ENCODE data around the gene CSHL1.
"Not testable (repeated sequence)": the region's sequence is repeated elsewhere in the genome, so short reads cannot be mapped to it uniquely, and the experiment has no call there.

The CSHL1 gene

DNA sequence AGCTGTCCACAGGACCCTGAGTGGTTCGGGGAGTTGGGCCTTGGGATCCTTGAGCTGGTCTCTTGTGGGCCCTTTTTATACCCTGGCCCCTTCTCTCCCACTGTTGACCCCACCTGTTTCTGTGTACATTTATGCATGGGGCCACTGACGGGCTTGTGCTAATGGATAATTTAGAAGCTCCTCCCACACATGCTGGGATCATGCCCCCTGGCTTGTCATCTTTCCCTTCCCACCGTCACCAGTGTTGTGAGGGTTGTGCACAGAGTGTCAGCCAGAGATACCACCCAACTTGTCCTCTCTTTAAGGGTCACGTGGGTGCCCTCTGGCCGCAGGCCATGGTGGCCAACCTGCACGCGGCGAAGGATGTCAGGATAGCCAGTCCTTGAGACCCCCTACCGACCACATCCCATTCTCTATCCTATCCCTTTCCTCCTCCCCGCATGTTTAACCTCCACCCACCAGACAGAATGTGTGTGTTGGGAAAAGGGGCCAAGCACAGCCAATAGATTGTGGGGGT lies 7.8 kb upstream of the CSHL1 start, which contains the start of gene GH1:
TSS of gene GH1 (minus strand) at position 51 of the 517 bp plus-strand sequence. CDS start 63 bp downstream, outside the sequence.
- not testable (repeated sequence) for DNase-seq (ENCODE audit: low spot score)

DNA sequence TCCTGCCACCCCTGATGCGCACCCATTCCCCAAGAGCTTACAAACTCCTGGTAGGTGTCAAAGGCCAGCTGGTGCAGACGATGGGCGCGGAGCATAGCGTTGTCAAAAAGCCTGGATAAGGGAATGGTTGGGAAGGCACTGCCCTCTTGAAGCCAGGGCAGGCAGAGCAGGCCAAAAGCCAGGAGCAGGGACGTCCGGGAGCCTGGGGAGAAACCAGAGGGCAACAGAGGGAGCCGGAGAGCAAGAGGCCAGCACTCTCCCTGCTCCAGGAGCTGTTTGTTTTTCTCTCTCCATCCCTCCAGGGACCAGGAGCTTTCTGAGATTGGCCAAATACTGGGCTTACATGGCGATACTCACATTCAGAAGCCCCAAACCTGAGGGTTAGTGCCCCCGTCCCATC lies 7.2 kb upstream of the CSHL1 start:
- DNase-seq (ENCODE audit: low spot score) = no peak

DNA sequence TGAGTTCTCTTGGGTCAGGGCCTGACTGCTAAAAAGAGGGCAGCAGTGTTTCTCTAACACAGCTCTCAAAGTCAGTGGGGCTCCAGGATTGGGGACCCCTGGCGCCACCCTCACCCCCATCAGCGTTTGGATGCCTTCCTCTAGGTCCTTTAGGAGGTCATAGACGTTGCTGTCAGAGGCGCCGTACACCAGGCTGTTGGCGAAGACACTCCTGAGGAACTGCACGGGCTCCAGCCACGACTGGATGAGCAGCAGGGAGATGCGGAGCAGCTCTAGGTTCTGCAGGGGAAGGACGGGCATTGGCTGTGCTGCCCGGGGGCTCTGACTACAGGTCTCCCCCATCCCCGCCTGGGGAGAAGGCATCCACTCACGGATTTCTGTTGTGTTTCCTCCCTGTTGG lies 6.6 kb upstream of the CSHL1 start:
- DNase-seq (ENCODE audit: low spot score) = no peak

DNA sequence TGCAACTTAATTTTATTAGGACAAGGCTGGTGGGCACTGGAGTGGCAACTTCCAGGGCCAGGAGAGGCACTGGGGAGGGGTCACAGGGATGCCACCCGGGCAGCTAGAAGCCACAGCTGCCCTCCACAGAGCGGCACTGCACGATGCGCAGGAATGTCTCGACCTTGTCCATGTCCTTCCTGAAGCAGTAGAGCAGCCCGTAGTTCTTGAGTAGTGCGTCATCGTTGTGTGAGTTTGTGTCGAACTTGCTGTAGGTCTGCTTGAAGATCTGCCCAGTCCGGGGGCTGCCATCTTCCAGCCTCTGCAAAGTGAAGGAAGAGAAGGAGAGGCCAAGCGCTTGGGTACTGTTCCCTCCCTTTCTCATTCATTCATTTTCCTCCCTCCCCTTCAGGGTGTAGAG lies 6.1 kb upstream of the CSHL1 start:
- not testable (repeated sequence) for DNase-seq (ENCODE audit: low spot score)

DNA sequence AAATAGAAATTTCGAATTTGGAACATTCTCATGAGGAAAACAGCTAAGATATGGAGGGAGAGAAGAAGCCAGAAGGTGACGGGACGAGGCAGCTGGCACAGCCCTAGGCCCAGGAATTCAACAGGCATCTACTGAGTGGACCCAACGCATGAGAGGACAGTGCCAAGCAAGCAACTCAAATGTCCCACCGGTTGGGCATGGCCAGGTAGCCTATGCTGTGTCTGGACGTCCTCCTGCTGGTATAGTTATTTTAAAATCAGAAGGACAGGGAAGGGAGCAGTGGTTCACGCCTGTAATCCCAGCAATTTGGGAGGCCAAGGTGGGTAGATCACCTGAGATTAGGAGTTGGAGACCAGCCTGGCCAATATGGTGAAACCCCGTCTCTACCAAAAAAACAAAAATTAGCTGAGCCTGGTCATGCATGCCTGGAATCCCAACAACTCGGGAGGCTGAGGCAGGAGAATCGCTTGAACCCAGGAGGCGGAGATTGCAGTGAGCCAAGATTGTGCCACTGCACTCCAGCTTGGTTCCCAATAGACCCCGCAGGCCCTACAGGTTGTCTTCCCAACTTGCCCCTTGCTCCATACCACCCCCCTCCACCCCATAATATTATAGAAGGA lies 5.6 kb upstream of the CSHL1 start:
- no peak for DNase-seq (ENCODE audit: low spot score)

DNA sequence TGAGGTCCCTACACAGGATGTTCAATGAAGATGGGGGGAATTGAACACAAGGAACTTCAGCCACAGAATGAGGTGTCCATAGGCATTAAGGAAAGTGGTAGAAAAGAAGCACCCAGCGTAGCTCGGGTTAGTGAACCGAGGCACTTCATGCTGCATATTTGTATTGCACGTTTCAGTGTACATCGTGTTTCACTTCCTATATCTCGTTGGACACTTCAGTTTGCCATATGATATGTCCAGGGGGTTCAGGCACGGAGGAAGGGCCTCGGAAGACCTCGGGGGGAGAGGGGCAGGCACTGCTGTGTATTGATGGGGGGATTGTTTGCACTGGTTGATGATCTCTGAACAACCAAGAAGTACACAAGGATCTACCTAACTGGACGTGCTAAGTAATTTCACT lies 4.7 kb upstream of the CSHL1 start:
- not testable (repeated sequence) for DNase-seq (ENCODE audit: low spot score)

DNA sequence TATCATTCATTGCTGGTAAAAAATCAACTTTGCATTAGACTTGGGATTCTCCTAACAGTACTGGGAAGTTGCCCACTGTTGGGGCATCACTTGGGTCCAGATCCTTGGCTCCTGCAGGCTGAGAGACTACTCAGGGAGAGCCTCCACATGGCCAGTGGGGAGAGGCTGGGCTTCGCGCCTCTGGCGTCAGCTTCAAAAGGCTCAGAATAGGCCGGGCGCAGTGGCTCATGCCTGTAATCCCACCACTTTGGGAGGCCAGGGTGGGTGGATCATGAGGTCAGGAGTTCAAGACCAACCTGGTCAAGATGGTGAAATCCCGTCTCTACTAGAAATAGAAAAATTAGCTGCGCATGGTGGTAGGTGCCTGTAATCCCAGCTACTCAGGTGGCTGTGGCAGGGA lies 3.4 kb upstream of the CSHL1 start:
- no peak for DNase-seq (ENCODE audit: low spot score)

DNA sequence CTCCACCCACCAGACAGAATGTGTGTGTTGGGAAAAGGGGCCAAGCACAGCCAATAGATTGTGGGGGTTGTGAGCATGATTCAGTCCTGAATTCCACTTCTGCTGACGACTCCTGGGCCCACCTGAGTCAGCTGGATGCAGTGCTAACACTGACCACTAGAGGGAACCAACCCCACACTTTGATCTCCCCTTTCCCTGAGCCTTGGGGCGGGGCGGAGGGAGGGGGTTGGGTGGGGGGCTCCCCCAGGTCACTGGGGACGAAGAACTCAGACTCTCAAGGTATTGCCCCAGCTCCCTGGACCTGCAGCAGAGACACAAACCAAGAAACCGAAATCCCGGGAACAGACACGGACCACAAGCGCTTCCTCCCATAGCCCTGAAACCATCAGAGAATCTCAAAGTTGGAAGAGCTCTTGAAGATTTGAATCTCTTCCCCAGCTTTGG lies 621 bp upstream of the CSHL1 start:
- peak; percentile 57 for DNase-seq (ENCODE audit: low spot score)

DNA sequence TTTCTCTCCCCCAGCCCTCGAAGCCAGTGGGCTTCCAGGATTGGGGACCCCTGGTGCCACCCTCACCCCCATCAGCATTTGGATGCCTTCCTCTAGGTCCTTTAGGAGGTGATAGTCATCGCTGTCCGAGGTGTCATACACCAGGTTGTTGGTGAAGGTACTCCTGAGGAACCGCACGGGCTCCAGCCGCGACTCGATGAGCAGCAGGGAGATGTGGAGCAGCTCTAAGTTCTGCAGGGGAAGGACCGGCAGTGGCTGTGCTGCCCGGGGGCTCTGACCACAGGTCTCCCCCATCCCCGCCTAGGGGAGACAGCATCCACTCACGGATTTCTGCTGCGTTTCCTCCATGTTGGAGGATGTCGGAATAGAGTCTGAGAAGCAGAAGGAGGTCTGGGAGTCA lies 962 bp downstream of the CSHL1 start:
- DNase-seq (ENCODE audit: low spot score) = no peak

DNA sequence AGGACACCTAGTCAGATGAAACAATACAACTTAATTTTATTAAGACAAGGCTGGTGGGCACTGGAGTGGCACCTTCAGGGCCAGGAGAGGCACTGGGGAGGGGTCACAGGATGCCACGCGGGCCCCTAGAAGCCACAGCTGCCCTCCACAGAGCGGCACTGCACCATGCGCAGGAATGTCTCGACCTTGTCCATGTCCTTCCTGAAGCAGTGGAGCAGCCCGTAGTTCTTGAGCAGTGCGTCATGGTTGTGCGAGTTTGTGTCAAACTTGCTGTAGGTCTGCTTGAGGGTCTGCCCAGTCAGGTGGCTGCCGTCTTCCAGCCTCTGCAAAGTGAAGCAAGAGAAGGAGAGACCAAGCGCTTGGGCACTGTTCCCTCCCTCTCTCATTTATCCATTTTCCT lies 1.5 kb downstream of the CSHL1 start:
- DNase-seq (ENCODE audit: low spot score) = not testable (repeated sequence)

DNA sequence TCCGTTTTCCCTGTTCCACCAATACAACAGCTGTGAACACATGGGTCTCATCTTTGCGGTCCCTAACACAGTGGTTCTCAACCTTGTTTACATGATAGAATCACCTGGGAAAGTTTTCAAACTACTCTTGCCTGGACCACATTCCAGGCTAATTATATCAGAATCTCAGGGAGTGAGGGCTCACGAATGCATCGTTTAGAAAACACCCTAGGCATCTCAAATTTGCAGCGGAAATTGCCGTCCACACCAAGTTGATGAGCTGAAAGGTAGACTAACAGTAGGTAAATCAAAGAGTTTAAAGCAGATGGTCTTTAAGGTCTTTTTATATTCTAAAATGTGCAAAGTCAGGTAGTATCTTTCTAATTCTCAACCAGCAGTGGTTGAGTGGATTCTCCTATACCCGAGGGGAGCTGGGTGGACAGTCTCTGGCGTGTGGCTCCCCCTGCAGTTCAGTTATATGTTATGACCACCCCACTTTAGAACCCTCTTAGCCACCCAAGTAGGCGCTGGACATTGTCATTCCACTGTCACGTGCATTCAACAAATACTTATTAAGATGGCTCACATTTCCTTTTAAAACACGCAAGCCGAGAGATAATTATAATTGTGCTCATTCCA lies 3.8 kb downstream of the CSHL1 start:
- not testable (repeated sequence) for DNase-seq (ENCODE audit: low spot score)

DNA sequence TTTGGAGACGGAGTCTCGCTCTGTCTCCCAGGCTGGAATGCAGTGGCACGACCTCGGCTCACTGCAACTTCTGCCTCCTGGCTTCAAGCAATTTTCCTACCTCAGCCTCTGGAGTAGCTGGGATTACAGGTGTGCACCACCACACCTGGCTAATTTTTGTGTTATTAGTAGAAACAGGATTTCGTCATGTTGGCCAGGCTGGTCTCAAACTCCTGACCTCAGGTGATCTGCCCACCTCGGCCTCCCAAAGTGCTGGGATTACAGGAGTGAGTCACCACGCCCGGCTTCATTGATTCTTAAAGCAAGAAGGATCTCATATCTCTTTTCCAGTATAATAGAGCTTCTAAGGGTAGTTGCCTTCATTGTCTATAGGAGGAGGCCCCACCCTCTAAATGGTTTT lies 6.3 kb downstream of the CSHL1 start:
- DNase-seq (ENCODE audit: low spot score) = not testable (repeated sequence)

DNA sequence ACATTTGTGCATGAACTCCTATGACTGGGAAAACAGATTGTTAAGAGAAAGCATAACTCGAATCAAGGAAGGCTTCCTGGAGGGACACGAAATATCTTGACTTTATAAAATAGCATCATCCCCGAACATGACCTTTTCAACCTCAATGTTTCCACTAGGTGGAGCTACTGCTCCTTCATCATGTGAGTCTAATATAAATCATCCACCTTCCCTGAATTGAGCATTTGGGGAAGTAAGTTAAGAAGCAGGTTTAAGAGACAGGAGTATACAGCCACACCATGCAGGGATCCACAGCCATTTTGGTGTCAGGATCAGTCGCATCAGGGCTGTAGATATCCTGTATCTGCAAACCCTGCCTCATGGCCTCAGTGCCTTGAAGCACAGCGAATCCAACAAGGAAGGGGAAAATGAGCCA lies 7.3 kb downstream of the CSHL1 start:
- DNase-seq (ENCODE audit: low spot score) = not testable (repeated sequence)

DNA sequence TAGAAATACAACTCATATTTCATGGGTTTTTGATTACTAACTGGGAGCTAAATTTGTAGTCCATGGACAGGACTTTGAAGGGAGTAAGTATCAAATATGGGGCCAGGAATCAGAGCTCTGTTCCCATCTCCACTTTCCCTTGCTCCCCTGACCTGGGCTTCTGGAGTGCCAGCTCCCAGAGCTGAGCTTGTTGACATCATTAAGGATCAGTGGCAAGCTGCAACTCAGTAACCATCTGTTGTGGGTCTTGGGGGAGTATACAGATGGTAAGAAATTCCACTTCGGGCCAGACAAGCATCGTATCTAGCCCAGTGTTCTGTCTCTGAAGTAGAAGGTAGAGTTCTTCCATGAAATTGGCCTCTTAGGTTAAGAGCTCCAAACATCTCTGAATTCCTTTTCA lies 9.1 kb downstream of the CSHL1 start:
- DNase-seq (ENCODE audit: low spot score) = not testable (repeated sequence)

DNA sequence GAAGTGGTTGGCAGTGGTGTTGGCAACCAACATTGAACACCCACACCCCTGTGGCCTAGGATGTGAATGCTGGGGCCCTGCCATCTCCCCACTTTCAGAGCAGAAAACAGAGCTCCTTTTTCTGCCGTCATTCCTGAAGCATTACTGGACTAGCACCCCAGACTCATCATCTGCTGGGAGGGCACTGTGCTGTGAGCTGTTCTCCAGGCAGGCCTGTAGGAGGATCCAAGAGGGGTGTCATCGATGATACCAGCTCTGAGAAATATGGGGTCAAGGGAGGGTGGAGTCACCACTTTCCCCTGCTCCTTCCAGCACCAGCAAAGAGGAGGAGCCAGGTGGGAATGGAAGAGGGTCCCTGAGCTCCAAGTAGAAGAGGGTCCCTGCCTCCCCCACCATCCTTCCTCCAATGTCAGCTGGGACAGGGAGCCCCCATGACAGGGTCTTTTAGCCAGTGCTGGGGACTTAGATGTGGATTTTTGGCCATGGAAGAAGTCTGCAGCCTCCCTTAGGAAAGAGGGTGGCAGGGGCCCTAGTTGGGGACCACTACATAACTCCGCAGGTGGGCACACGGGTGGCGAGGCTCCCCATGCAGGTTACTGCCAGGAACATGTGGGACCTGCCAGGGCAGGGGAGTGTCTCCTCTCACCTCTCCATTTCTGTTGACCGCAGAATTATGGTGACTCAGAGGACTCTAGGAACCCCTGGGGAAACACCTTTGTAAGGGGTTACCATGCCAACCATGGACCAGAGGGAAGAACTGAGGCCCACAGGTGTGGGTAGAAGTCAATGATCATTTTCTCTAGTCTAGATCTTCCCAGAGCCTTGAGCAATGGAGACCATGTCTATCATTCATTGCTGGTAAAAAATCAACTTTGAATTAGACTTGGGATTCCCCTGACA lies 11.9 kb downstream of the CSHL1 start:
- DNase-seq (ENCODE audit: low spot score) = not testable (repeated sequence)

DNA sequence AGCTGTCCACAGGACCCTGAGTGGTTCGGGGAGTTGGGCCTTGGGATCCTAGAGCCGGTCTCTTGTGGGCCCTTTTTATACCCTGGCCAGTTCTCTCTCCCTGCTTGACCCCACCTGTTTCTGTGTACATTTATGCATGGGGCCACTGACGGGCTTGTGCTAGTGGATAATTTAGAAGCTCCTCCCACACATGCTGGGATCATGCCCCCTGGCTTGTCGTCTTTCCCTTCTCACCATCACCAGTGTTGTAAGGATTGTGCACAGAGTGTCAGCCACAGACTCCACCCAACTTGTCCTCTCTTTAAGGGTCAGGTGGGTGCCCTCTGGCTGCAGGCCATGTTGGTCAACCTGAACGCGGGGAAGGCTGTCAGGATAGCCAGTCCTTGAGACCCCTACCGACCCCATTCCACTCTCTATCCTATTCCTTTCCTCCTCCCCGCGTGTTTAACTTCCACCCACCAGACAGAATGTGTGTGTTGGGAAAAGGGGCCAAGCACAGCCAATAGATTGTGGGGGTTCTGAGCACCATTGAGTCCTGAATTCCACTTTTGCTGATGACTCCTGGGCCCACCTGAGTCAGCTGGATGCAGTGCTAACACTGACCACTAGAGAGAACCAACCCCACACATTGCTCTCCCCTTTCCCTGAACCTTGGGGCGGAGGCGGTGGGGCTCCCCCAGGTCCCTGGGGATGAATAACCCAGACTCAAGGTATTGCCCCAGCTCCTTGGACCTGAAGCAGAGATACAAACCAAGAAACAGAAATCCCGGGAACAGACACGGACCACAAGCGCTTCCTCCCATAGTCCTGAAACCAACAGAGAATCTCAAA lies 14.3 kb downstream of the CSHL1 start, which contains the start of gene CSH1:
TSS of gene CSH1 (minus strand) at position 51 of the 831 bp plus-strand sequence. CDS start 63 bp downstream, outside the sequence.
- not testable (repeated sequence) for DNase-seq (ENCODE audit: low spot score)

DNA sequence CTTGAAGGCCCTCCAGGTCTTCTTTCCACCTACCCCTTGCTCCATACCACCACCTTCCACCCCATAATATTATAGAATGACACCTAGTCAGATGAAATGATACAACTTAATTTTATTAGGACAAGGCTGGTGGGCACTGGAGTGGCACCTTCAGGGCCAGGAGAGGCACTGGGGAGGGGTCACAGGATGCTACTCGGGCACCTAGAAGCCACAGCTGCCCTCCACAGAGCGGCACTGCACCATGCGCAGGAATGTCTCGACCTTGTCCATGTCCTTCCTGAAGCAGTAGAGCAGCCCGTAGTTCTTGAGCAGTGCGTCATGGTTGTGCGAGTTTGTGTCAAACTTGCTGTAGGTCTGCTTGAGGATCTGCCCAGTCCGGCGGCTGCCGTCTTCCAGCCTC lies 16.2 kb downstream of the CSHL1 start:
- DNase-seq (ENCODE audit: low spot score) = not testable (repeated sequence)

DNA sequence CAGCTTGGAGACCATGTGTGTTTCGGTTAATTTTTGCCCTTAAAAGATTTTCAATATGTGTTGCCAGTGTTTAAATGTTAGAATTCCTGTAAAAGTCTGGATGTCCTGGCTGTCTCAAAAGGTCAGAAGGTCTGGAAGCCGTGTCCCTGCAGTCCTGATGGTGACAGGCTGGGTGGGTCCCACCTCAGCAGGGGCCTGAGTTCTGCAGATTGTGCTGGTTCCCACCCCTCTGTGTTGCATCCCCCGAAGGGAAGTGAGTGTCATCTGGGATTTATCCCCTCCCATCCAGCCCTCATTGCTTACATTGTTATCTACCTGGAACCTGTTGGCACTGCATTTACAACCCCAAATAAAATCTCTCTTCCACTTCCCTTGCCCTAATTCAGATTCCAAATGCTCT lies 17.0 kb downstream of the CSHL1 start:
- not testable (repeated sequence) for DNase-seq (ENCODE audit: low spot score)

DNA sequence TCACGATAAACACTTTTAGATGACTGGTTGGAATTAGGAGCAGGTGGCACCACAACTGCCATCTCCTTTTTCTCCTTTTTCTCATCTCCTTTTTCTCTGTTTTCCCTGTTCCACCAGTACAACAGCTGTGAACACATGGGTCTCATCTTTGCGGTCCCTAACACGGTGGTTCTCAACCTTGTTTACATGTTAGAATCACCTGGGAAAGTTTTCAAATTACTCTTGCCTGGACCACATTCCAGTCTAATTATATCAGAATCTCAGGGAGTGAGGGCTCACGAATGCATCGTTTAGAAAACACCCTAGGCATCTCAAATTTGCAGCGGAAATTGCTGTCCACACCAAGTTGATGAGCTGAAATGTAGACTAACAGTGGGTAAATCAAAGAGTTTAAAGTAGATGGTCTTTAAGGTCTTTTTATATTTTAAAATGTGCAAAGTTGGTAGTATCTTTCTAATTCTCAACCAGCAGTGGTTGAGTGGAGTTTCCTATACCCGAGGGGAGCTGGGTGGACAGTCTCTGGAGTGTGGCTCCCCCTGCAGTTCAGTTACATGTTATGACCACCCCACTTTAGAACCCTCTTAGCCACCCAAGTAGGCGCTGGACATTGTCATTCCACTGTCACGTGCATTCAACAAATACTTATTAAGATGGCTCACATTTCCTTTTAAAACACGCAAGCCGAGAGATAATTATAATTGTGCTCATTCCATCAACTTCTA lies 18.6 kb downstream of the CSHL1 start:
- not testable (repeated sequence) for DNase-seq (ENCODE audit: low spot score)

DNA sequence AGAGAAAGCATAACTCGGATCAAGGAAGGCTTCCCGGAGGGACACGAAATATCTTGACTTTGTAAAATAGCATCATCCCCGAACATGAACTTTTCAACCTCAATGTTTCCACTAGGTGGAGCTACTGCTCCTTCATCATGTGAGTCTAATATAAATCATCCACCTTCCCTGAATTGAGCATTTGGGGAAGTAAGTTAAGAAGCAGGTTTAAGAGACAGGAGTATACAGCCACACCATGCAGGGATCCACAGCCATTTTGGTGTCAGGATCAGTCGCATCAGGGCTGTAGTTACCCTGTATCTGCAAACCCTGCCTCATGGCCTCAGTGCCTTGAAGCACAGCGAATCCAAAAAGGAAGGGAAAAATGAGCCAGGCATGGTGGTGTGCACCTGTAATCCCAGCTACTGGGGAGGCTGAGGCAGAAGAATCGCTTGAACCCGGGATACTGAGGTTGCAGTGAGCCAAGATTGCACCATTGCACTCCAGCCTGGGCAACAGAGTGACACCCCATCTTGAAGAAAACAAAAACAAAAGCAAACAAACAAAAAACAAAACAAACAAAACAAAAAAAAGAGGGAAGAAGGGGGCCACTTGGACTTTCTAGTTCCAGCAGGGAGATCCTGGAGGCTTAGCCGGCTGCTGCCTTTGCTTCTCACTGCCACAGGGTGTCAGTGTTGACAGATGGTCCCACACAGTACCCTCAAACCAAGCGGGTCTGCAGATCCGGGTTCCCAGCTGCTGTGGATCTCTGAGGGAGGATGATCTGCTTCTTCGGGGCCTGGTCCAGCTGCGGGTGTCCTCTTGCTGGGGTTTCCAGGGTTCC lies 21.8 kb downstream of the CSHL1 start:
- not testable (repeated sequence) for DNase-seq (ENCODE audit: low spot score)
